NCI-H1092 treated with DMSO at 0.1 percent for 48 hours (cell line): ENCODE data around the gene PCDHB16.
A peak's percentile ranks its signal among the peaks of the same experiment; 100 is the strongest.
"Not testable (repeated sequence)": the region's sequence is repeated elsewhere in the genome, so short reads cannot be mapped to it uniquely, and the experiment has no call there.

Experiments
- DNase-seq: peaks from one replicate; lab custom pipeline; 2025; lab: John Stamatoyannopoulos, UW

Gene PCDHB16

GRCh38 chr5:141184117-141184855, 2.1 kb downstream of the PCDHB16 start:
- DNase-seq, result not testable (repeated sequence)

DNA sequence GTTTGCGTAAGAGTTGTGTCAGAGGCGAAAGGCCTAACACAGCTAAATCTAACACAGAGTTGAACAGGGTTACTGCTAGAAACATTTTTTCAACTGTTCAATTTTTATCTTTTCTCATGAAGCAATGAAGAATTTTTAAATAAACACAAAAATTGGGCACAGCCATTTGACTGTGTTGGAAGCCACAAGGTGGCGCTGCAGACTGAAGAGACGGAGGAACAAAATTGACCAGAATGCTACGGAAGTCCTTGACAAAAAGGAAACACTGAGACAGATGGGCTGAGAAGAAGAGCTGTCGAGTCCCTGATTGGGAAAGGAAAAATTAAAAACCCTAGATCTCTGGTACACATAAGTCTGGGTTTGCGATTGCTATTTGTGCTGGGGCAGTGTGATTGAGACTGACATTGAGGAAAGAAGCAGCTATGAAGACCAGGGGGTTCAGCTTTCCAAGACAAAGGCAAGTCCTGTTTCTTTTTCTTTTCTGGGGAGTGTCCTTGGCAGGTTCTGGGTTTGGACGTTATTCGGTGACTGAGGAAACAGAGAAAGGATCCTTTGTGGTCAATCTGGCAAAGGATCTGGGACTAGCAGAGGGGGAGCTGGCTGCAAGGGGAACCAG, 4.8 kb downstream of the PCDHB16 start, which contains the start of gene PCDHB9:
PCDHB9 (plus strand) TSS at position 265 of the 616 bp plus-strand sequence; CDS start at position 423, 158 bp downstream.
- DNase-seq, result peak; percentile 27

GRCh38 chr5:141188682-141189081, 6.5 kb downstream of the PCDHB16 start:
- DNase-seq, result not testable (repeated sequence)

DNA sequence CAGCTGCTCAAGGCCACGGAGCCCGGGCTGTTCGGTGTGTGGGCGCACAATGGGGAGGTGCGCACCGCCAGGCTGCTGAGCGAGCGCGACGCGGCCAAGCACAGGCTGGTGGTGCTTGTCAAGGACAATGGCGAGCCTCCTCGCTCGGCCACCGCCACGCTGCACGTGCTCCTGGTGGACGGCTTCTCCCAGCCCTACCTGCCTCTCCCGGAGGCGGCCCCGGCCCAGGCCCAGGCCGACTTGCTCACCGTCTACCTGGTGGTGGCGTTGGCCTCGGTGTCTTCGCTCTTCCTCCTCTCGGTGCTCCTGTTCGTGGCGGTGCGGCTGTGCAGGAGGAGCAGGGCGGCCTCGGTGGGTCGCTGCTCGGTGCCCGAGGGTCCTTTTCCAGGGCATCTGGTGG, 6.9 kb downstream of the PCDHB16 start:
- DNase-seq, result not testable (repeated sequence)

DNA sequence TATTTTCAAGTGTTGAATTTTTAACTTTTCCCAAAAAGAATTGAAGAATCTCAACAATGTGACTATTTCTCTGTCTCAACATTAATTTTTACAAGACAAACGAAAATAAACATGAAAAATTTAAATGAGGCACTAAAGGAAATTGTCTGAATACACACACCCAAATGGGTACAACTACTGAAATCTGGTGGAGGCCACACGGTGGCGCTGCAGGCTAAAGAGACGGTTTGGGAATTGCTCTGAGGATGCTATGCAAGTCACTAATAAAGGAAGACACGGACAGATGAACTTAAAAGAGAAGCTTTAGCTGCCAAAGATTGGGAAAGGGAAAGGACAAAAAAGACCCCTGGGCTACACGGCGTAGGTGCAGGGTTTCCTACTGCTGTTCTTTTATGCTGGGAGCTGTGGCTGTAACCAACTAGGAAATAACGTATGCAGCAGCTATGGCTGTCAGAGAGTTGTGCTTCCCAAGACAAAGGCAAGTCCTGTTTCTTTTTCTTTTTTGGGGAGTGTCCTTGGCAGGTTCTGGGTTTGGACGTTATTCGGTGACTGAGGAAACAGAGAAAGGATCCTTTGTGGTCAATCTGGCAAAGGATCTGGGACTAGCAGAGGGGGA, 10.0 kb downstream of the PCDHB16 start, which contains the start of gene PCDHB10:
PCDHB10 (plus strand) TSS at position 244 of the 616 bp plus-strand sequence; CDS start at position 444, 200 bp downstream.
- DNase-seq, result no peak

GRCh38 chr5:141194332-141194731, 12.1 kb downstream of the PCDHB16 start:
- not testable (repeated sequence) for DNase-seq

- no peak for DNase-seq
Measured at GRCh38 chr5:141196363-141196762, 14.2 kb downstream of the PCDHB16 start.

- no peak for DNase-seq
Measured at GRCh38 chr5:141199359-141200235, 17.4 kb downstream of the PCDHB16 start, which contains the start of gene PCDHB11. Gene PCDHB11, plus strand, starts transcription at chr5:141199627. Its CDS starts 148 bp downstream, at chr5:141199775.

DNA sequence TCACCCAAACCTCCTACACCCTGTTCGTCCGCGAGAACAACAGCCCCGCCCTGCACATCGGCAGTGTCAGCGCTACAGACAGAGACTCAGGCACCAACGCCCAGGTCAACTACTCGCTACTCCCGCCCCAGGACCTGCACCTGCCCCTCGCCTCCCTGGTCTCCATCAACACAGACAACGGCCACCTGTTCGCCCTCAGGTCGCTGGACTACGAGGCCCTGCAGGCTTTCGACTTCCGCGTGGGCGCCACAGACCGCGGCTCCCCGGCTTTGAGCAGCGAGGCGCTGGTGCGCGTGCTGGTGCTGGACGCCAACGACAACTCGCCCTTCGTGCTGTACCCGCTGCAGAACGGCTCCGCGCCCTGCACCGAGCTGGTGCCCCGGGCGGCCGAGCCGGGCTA, 18.9 kb downstream of the PCDHB16 start:
- DNase-seq, result not testable (repeated sequence)

- not testable (repeated sequence) for DNase-seq
Measured at GRCh38 chr5:141201646-141202045, 19.5 kb downstream of the PCDHB16 start.

DNA sequence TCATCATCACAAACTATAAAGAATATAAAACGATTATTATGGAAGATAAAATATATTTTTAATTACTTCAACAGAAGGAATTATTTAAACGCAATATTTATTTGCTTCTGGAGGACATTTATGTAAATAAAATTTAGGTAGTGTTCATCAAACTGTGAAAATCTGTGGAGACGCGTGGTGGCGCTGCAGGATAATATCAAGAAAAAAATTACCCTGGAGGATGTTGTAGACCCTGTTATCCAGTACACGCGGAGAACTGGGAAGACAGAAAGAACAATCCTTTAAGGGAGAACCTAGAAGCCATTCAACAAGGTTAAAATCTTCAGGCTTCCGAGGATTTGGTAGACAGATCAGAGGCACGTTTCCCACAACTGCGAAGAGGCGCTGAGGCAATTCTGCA, 26.3 kb downstream of the PCDHB16 start, which contains the start of gene PCDHB12:
PCDHB12 (plus strand) TSS at position 242 of the 400 bp plus-strand sequence. CDS start 189 bp downstream, outside the sequence.
- no peak for DNase-seq

DNA sequence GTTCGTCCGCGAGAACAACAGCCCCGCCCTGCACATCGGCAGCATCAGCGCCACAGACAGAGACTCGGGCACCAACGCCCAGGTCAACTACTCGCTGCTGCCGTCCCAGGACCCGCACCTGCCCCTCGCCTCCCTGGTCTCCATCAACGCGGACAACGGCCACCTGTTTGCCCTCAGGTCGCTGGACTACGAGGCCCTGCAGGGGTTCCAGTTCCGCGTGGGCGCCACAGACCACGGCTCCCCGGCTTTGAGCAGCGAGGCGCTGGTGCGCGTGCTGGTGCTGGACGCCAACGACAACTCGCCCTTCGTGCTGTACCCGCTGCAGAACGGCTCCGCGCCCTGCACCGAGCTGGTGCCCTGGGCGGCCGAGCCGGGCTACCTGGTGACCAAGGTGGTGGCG, 28.1 kb downstream of the PCDHB16 start:
- not testable (repeated sequence) for DNase-seq

- not testable (repeated sequence) for DNase-seq
Measured at GRCh38 chr5:141210849-141211248, 28.7 kb downstream of the PCDHB16 start.

DNA sequence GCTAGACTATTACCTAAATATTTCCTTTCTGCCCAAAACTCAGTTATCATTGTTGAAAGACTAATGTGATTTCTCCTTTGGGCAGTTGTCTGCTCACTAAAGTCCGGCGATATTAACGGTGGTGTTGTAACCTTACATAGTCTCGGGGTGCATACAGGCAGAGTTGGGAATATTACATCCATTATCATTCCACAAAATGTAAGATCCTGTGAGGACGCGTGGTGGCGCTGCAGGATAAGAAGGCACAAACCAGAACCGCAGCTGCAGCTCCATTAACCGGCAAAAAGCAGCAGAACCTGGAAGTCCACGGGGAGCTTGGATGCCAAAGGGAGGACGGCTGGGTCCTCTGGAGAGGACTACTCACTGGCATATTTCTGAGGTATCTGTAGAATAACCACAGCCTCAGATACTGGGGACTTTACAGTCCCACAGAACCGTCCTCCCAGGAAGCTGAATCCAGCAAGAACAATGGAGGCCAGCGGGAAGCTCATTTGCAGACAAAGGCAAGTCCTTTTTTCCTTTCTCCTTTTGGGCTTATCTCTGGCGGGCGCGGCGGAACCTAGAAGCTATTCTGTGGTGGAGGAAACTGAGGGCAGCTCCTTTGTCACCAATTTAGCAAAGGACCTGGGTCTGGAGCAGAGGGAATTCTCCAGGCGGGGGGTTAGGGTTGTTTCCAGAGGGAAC, 31.6 kb downstream of the PCDHB16 start, which contains the start of gene PCDHB13:
PCDHB13 (plus strand) TSS at position 264 of the 684 bp plus-strand sequence; CDS start at position 469, 205 bp downstream.
- peak; percentile 1 for DNase-seq

- not testable (repeated sequence) for DNase-seq
Measured at GRCh38 chr5:141214583-141214982, 32.4 kb downstream of the PCDHB16 start.

GRCh38 chr5:141215504-141215903, 33.3 kb downstream of the PCDHB16 start:
- not testable (repeated sequence) for DNase-seq

DNA sequence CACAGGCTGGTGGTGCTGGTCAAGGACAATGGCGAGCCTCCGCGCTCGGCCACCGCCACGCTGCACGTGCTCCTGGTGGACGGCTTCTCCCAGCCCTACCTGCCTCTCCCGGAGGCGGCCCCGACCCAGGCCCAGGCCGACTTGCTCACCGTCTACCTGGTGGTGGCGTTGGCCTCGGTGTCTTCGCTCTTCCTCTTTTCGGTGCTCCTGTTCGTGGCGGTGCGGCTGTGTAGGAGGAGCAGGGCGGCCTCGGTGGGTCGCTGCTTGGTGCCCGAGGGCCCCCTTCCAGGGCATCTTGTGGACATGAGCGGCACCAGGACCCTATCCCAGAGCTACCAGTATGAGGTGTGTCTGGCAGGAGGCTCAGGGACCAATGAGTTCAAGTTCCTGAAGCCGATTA, 33.8 kb downstream of the PCDHB16 start:
- not testable (repeated sequence) for DNase-seq

- DNase-seq, result peak; percentile 40
Measured at GRCh38 chr5:141223112-141223783, 41.1 kb downstream of the PCDHB16 start, which contains the start of gene PCDHB14. Gene PCDHB14, plus strand, starts transcription at chr5:141223343. Its CDS starts 163 bp downstream, at chr5:141223506.

DNA sequence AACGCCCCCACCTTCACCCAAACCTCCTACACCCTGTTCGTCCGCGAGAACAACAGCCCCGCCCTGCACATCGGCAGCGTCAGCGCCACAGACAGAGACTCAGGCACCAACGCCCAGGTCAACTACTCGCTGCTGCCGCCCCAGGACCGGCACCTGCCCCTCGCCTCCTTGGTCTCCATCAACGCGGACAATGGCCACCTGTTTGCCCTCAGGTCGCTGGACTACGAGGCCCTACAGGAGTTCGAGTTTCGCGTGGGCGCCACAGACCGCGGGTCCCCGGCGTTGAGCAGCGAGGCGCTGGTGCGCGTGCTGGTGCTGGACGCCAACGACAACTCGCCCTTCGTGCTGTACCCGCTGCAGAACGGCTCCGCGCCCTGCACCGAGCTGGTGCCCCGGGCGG, 42.7 kb downstream of the PCDHB16 start:
- DNase-seq, result not testable (repeated sequence)

GRCh38 chr5:141225421-141225820, 43.2 kb downstream of the PCDHB16 start:
- DNase-seq, result not testable (repeated sequence)
